Measurements from ENCODE around the gene PIK3R2.

DNA sequence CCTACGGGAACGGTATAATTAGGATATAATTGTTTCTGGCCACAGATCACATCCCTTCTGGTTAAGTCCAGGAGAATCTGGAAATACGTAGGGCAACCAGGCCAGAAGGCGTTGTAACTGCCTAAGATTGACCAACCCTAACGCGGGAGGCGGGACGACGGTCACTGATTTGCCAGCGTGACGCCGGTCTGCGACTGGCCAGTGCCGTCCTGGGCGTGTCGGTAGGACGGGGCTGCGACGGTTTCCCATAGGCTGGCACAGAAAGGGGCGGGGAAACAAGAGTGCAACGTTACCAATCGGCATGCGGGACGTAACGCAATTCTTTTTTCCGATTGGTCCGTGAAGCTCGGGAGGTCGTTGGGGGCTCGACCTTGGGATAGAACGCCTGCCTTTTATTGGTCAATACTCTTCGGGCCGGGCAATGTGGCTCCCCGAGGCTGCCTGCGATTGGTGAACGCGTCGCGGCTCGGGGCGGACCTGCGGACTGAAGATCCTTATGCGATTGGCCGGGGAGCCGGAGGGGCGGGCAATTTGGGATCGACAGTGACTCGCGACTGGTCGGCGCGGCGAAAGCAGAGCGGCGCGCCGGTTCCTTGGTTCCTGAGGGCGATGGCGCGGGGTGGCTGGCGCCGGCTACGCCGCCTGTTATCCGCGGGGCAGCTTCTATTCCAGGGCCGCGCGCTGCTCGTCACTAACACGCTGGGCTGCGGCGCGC lies 39.9 kb downstream of the PIK3R2 start, which contains the start of gene MPV17L2:
- TF ChIP-seq CTCF (conservative IDR thresholded peaks at IDR 0.05; ENCODE audit: low read length) (no peak), EZH2phosphoT487 (IDR thresholded peaks at IDR 0.05; ENCODE audit: borderline replicate concordance, low read depth, low read length) (no peak)

Data from OCI-LY7 (cell line).